ENCODE measurements around the gene PNKP. TPM values are rescaled to one million over a fixed set of nuclear protein-coding genes. Genes with fewer than 3 reads are reported as not detected.
A peak's percentile ranks its signal among the peaks of the same experiment; 100 is the strongest.
"Not testable (repeated sequence)": the region's sequence is repeated elsewhere in the genome, so short reads cannot be mapped to it uniquely, and the experiment has no call there.

Gene PNKP
- total RNA-seq, 3 donors from 2014 or later, result 110 to 120 (median 110) TPM

GRCh38 chr19:49823472-49823871 lies 43.9 kb downstream of the PNKP start:
- no peak overlapping the region for H3K4me3 Mint-ChIP-seq
- ATAC-seq, result no peak

DNA sequence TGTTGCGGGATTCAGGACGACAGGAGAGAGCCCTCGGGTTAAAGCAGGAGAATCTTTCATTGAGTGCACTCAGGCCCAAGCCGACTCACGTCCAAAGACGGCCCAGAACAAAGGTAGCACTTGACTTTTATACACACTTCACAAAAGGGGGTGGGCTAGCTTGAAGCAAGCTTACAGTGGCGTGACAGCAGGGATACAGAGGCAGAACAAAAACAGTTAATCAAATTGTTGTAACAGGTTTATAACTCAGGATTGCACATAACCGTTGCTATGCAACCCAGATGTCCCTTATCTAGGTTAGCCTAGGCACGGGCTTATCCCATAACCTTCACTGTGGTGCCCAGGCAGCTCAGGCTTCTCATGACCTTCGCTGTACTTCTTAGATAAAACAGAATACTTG lies 47.3 kb downstream of the PNKP start:
- H3K27me3 Mint-ChIP-seq (ENCODE audit: low read depth), result no peaks in the 10 kb centered on the region
- H3K4me1 Mint-ChIP-seq (ENCODE audit: low read depth), result peaks cover 17% of the 10 kb centered on the region
- no peak for DNase-seq
- H3K36me3 Mint-ChIP-seq (ENCODE audit: insufficient read depth), result peaks cover 4% of the 10 kb centered on the region
- peak overlapping the region; percentile 0 for H3K4me3 Mint-ChIP-seq
- ATAC-seq, result no peak
- H3K9me3 Mint-ChIP-seq, result no peaks in the 10 kb centered on the region

More at GRCh38 chr19:49823472-49823871, 43.9 kb downstream of the PNKP start:
- Mint-ChIP-seq H3K4me1 (ENCODE audit: low read depth) (peaks cover 11% of the 10 kb centered on the region), H3K36me3 (ENCODE audit: insufficient read depth) (peaks cover 6% of the 10 kb centered on the region), H3K9me3 (no peaks in the 10 kb centered on the region), H3K27me3 (ENCODE audit: low read depth) (no peaks in the 10 kb centered on the region)
- DNase-seq, result no peak

DNA sequence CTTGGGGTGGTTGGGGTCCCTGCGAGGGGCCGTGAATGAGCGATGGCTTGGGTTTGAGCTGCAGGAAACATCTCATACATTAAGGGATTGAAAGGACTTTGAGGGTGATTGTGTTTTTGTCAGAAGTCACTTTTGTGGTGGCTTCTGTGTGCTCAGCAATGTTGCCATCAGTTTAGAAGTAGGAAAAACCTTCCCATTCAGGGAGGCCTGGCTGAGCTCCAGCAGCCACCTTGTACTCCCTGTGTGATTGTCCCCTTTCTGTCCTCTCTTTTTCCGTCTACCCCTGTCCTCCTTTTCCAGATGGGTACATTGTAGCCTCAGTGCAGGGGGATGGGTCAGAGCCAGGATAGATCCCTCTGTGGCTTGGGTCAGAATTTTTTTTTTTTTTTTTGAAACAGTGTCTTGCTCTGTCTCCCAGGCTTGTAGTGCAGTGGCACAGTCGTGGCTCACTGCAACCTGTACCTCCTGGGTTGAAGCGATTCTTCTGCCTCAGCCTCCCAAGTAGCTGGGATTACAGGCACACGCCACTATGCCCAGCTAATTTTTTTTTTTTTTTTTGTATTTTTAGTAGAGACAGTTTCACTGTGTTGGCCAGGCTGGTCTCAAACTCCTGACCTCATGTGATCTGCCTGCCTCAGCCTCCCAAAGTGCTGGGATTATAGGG lies 47.8 kb downstream of the PNKP start:
- Mint-ChIP-seq H3K4me3 (peak overlapping the region; percentile 95), H3K4me1 (ENCODE audit: low read depth) (peaks cover 19% of the 10 kb centered on the region)
- not testable (repeated sequence) for H3K36me3 Mint-ChIP-seq (ENCODE audit: insufficient read depth); H3K9me3 Mint-ChIP-seq; H3K27me3 Mint-ChIP-seq (ENCODE audit: low read depth); ATAC-seq; DNase-seq

GRCh38 chr19:49818649-49819370 lies 48.6 kb downstream of the PNKP start:
- no peak for DNase-seq
- Mint-ChIP-seq H3K4me3 (peak overlapping the region; percentile 95), H3K9me3 (no peaks in the 10 kb centered on the region), H3K27me3 (ENCODE audit: low read depth) (no peaks in the 10 kb centered on the region), H3K4me1 (ENCODE audit: low read depth) (peaks cover 24% of the 10 kb centered on the region), H3K36me3 (ENCODE audit: insufficient read depth) (peaks cover 4% of the 10 kb centered on the region)
- ATAC-seq, result no peak

DNA sequence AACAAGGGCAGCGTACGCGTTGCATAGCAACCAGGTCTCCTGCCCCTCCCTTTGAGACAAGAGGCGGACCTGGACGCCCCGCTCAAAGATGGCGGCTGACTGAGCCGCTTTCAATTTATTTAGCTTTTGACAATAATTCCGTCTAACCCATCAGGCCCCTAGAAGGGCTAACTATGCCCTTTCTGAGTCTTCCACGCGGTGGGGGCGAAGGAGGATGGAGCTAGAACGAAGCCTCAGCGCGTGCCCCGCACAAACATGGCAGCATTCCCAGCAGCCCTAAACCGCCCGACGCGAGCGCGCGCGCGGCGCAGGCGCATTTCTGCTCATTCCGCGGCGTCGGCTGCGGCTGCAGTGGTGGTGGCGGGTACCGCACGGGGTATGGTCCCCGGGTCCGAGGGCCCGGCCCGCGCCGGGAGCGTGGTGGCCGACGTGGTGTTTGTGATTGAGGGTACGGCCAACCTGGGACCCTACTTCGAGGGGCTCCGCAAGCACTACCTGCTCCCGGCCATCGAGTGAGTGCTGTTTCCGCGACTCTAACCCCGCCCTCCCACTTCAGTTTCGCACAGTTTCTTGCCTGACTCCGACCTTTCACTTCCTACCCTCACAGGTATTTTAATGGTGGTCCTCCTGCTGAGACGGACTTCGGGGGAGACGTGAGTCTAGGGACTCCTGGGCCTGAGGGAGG lies 49.3 kb downstream of the PNKP start, which contains the start of gene MED25:
Gene MED25 (plus strand): TSS at position 326 of the 685 bp plus-strand sequence. CDS start 53 bp downstream, at position 379.
- peak within 1 kb of the TSS; percentile 95 for H3K4me3 Mint-ChIP-seq
- peaks cover 29% of the 10 kb centered on the region for H3K4me1 Mint-ChIP-seq (ENCODE audit: low read depth)
- ATAC-seq, result peak; percentile 78 to 82
- peaks cover under 1% of the 10 kb centered on the region for H3K36me3 Mint-ChIP-seq (ENCODE audit: insufficient read depth)
- DNase-seq, result peak; percentile 83
- H3K9me3 Mint-ChIP-seq, result no peaks in the 10 kb centered on the region
- H3K27me3 Mint-ChIP-seq (ENCODE audit: low read depth), result no peaks in the 10 kb centered on the region

DNA sequence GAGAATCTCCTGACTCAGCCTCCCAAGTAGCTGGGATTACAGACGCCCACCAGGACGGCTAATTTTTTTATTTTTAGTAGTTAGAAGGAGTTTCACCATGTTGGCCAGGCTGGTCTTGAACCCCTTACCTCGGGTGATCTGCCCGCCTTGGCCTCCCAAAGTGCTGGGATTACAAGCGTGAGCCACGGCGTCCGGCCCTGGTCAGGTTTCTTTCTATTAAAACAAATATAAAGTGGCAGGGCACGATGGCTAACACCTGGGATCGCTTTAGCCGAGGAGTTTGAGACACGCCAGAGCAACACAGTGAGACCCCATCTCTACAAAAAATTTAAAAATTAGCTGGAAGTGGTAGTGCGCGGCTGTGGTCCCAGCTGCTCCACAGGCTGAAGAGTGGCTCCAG lies 50.8 kb downstream of the PNKP start:
- Mint-ChIP-seq H3K4me1 (ENCODE audit: low read depth) (peaks cover 39% of the 10 kb centered on the region), H3K36me3 (ENCODE audit: insufficient read depth) (no peaks in the 10 kb centered on the region), H3K4me3 (peak overlapping the region; percentile 33), H3K27me3 (ENCODE audit: low read depth) (no peaks in the 10 kb centered on the region), H3K9me3 (no peaks in the 10 kb centered on the region)
- DNase-seq, result no peak
- no peak for ATAC-seq

- no peak for DNase-seq
- Mint-ChIP-seq H3K9me3 (no peaks in the 10 kb centered on the region), H3K4me1 (ENCODE audit: low read depth) (peaks cover 38% of the 10 kb centered on the region), H3K27me3 (ENCODE audit: low read depth) (no peaks in the 10 kb centered on the region), H3K36me3 (ENCODE audit: insufficient read depth) (no peaks in the 10 kb centered on the region), H3K4me3 (peak overlapping the region; percentile 60)
- no peak for ATAC-seq
Measured at GRCh38 chr19:49814010-49814409, 53.4 kb downstream of the PNKP start.

GRCh38 chr19:49812997-49813861 lies 54.1 kb downstream of the PNKP start, which contains the start of gene FUZ:
TSS of gene FUZ (minus strand) at chr19:49813292. CDS start at chr19:49813106, 186 bp downstream.
- DNase-seq (peak; percentile 83), ATAC-seq (peak; percentile 61 to 62)
- no peaks in the 10 kb centered on the region for H3K9me3 Mint-ChIP-seq
- H3K27me3 Mint-ChIP-seq (ENCODE audit: low read depth), result no peaks in the 10 kb centered on the region
- H3K4me3 Mint-ChIP-seq, result peak within 1 kb of the TSS; percentile 91
- no peaks in the 10 kb centered on the region for H3K36me3 Mint-ChIP-seq (ENCODE audit: insufficient read depth)
- peaks cover 37% of the 10 kb centered on the region for H3K4me1 Mint-ChIP-seq (ENCODE audit: low read depth)

DNA sequence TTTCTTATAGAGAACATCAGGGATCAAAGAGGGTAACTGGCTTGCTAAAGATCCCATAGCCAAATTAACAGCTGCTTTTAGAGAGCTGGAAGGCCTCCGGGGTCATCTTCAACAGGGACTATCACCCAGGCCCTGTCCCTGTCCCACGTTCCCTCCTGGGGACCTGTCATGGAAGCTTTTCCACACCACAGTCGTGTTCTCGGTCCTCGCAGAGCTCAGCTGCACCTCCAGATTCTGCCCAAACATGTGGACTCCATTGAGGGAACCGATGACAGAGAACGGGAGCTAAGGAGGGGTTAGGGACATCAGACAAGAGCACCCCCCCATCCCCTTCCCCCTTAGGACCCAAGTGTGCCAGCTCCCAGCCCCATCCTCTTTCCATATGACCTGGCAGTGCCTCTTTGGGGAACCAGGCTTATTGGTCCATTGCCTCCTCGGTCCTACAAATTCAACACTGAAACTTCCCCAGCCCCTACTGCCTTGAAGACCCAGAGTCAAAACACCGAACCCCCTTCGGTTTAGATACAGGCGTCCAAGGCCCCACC lies 54.9 kb downstream of the PNKP start:
- H3K4me1 Mint-ChIP-seq (ENCODE audit: low read depth), result peaks cover 37% of the 10 kb centered on the region
- DNase-seq, result no peak
- peak overlapping the region; percentile 91 for H3K4me3 Mint-ChIP-seq
- H3K27me3 Mint-ChIP-seq (ENCODE audit: low read depth), result no peaks in the 10 kb centered on the region
- H3K9me3 Mint-ChIP-seq, result no peaks in the 10 kb centered on the region
- no peak for ATAC-seq
- H3K36me3 Mint-ChIP-seq (ENCODE audit: insufficient read depth), result no peaks in the 10 kb centered on the region

- Mint-ChIP-seq H3K27me3 (ENCODE audit: low read depth) (no peaks in the 10 kb centered on the region), H3K9me3 (no peaks in the 10 kb centered on the region), H3K36me3 (ENCODE audit: insufficient read depth) (no peaks in the 10 kb centered on the region), H3K4me1 (ENCODE audit: low read depth) (peaks cover 32% of the 10 kb centered on the region), H3K4me3 (peak overlapping the region; percentile 91)
- no peak for ATAC-seq
- DNase-seq, result no peak
Measured at GRCh38 chr19:49811328-49811727, 56.0 kb downstream of the PNKP start.

Other genes with a start within 250 kb of the PNKP start
- 1 to 10 TPM; 2.3 to 3.8 (median 3.5) TPM for gene RRAS, start 227.4 kb downstream of the PNKP start, total RNA-seq
- gene SCAF1, start 225.4 kb downstream of the PNKP start, total RNA-seq, result 10 to 100 TPM; 81.7 to 82.9 (median 82.5) TPM
- gene IRF3, start 201.7 kb downstream of the PNKP start, total RNA-seq, result 100 to 1,000 TPM; 140 to 160 (median 148) TPM
- 10 to 100 TPM; 64.6 to 71.2 (median 71.1) TPM for gene BCL2L12, start 201.6 kb downstream of the PNKP start, total RNA-seq
- 100 to 1,000 TPM; 692 to 815 (median 725) TPM for gene PRMT1, start 190.3 kb downstream of the PNKP start, total RNA-seq
- 10 to 100 TPM; 16.3 to 20.8 (median 17.2) TPM for gene ADM5, start 178.0 kb downstream of the PNKP start, total RNA-seq
- 1 to 10 TPM in 1 of 3 donors, under 1 TPM in 2; 0.60 to 1.2 (median 0.95) TPM for gene CPT1C, start 176.5 kb downstream of the PNKP start, total RNA-seq
- 1 to 10 TPM in 1 of 3 donors, under 1 TPM in 1, not detected in 1; 0.40 to 1.2 TPM for gene TSKS, start 104.3 kb downstream of the PNKP start, total RNA-seq
- gene AP2A1, start 100.6 kb downstream of the PNKP start, total RNA-seq, result 10 to 100 TPM; 63.6 to 73.6 (median 71.5) TPM
- 10 to 100 TPM; 15.6 to 19.9 (median 18.5) TPM for gene FUZ, start 54.3 kb downstream of the PNKP start, total RNA-seq
- gene MED25, start 49.3 kb downstream of the PNKP start, total RNA-seq, result 10 to 100 TPM; 44.1 to 51.0 (median 47.2) TPM
- gene PTOV1, start 16.4 kb downstream of the PNKP start, total RNA-seq, result 10 to 100 TPM; 77.8 to 86.3 (median 83.7) TPM
- 10 to 100 TPM; 25.3 to 31.6 (median 28.0) TPM for gene AKT1S1, start 9.8 kb upstream of the PNKP start, total RNA-seq
- gene TBC1D17, start 10.1 kb upstream of the PNKP start, total RNA-seq, result 10 to 100 TPM; 29.1 to 30.5 (median 29.3) TPM
- 10 to 100 TPM; 24.7 to 52.7 (median 36.4) TPM for gene IL4I1, start 29.3 kb upstream of the PNKP start, total RNA-seq
- 10 to 100 TPM; 58.4 to 73.1 (median 60.6) TPM for gene ATF5, start 61.6 kb upstream of the PNKP start, total RNA-seq
- 100 to 1,000 TPM; 172 to 189 (median 184) TPM for gene NUP62, start 61.9 kb upstream of the PNKP start, total RNA-seq
- gene SIGLEC11, start 93.6 kb upstream of the PNKP start, total RNA-seq, result not detected
- 10 to 100 TPM; 40.5 to 45.8 (median 40.5) TPM for gene VRK3, start 157.8 kb upstream of the PNKP start, total RNA-seq
- gene ZNF473, start 158.4 kb upstream of the PNKP start, total RNA-seq, result 10 to 100 TPM in 2 of 3 donors, 1 to 10 TPM in 1; 9.5 to 12.7 (median 10.1) TPM